ENCODE data around the gene ADARB2.

DNA sequence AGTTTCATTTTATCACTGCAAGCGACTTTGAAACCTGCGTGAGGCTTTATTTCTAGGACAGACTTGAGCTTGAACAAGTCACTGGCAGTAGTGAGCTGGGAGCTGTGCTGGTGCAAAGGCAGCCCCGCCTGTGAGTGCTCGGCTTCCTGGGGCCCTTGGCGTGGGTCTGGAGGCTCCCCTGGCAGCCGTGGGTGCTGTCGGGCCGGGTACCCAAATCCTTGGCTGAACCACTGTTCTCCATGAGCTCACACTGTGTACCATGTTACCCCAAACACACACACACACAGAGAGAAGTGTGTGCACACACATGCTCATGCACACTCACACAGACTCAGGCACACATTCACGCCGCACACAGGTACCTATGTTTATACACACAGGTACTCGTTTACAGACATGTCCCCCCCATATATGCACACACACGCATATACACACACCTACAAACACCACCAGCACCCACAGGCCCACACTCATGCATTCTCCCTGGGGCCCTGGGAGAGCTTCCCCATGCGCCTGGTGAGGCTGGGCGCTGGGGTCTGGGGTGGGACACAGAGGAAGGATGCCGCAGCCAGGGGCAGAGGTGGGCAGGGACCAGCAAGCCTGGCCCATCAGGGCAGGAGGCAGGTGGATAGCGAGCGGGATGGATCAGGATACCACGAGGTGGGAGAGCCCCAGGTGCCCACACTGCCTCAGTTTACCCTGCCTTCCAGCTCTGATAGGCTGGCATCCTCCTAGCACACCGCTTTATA, 158.8 kb downstream of the ADARB2 start:
- TF ChIP-seq, protein P1, sequence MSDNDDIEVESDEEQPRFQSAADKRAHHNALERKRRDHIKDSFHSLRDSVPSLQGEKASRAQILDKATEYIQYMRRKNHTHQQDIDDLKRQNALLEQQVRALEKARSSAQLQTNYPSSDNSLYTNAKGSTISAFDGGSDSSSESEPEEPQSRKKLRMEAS (IDR thresholded peaks at IDR 0.05), result no peak
- TF ChIP-seq, protein P2, sequence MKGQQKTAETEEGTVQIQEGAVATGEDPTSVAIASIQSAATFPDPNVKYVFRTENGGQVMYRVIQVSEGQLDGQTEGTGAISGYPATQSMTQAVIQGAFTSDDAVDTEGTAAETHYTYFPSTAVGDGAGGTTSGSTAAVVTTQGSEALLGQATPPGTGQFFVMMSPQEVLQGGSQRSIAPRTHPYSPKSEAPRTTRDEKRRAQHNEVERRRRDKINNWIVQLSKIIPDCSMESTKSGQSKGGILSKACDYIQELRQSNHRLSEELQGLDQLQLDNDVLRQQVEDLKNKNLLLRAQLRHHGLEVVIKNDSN (IDR thresholded peaks at IDR 0.05), result no peak
- no peak for TF ChIP-seq TAF1 (IDR thresholded peaks at IDR 0.05; ENCODE audit: low read depth)
- TF ChIP-seq YY1 (IDR thresholded peaks at IDR 0.05; ENCODE audit: low read depth), result no peak
- TF ChIP-seq, protein P3, sequence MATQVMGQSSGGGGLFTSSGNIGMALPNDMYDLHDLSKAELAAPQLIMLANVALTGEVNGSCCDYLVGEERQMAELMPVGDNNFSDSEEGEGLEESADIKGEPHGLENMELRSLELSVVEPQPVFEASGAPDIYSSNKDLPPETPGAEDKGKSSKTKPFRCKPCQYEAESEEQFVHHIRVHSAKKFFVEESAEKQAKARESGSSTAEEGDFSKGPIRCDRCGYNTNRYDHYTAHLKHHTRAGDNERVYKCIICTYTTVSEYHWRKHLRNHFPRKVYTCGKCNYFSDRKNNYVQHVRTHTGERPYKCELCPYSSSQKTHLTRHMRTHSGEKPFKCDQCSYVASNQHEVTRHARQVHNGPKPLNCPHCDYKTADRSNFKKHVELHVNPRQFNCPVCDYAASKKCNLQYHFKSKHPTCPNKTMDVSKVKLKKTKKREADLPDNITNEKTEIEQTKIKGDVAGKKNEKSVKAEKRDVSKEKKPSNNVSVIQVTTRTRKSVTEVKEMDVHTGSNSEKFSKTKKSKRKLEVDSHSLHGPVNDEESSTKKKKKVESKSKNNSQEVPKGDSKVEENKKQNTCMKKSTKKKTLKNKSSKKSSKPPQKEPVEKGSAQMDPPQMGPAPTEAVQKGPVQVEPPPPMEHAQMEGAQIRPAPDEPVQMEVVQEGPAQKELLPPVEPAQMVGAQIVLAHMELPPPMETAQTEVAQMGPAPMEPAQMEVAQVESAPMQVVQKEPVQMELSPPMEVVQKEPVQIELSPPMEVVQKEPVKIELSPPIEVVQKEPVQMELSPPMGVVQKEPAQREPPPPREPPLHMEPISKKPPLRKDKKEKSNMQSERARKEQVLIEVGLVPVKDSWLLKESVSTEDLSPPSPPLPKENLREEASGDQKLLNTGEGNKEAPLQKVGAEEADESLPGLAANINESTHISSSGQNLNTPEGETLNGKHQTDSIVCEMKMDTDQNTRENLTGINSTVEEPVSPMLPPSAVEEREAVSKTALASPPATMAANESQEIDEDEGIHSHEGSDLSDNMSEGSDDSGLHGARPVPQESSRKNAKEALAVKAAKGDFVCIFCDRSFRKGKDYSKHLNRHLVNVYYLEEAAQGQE (IDR thresholded peaks at IDR 0.05; ENCODE audit: low read depth), result no peak
- TF ChIP-seq CREB1 (IDR thresholded peaks at IDR 0.05; ENCODE audit: low read depth), result no peak
- no peak for TF ChIP-seq TCF12 (IDR thresholded peaks at IDR 0.05; ENCODE audit: low read depth)
- no peak for TF ChIP-seq ZBTB7A (IDR thresholded peaks at IDR 0.05; ENCODE audit: low read depth)
- TF ChIP-seq RAD21 (IDR thresholded peaks at IDR 0.05; ENCODE audit: low read depth), result no peak
- TF ChIP-seq EP300 (IDR thresholded peaks at IDR 0.05; ENCODE audit: borderline replicate concordance), result no peak
- no peak for TF ChIP-seq EGR1 (IDR thresholded peaks at IDR 0.05)
- TF ChIP-seq NFIC (IDR thresholded peaks at IDR 0.05), result no peak

Measured in Ishikawa (cell line).